A673 (cell line): ENCODE measurements around the gene KRT80. TPM values are rescaled to one million over a fixed set of nuclear protein-coding genes. Genes with fewer than 3 reads are reported as not detected.

Source experiments
- BruUV-seq: library from RNA; stranded (reverse); fragments of 400-500 nt; replicated peaks from 2 replicates; lab custom pipeline; 2021; lab: Mats Ljungman, UMichigan
- CTCF ChIA-PET: fragments of 300-600 bp; sonication (Branson Sonifier 250); formaldehyde crosslinking; loops from one replicate; lab custom pipeline; 2022; ENCODE audit warnings: antibody characterized with exemption; lab: Charles Lee
- POLR2A ChIA-PET: fragments of 300-600 bp; sonication (Branson Sonifier 250); formaldehyde crosslinking; loops from one replicate; lab custom pipeline; 2022; ENCODE audit warnings: antibody characterized with exemption; ENCODE audit not compliant: low non-redundant PET; lab: Charles Lee
- DNase-seq: peaks from one replicate; pipeline ENCODE4 v3.0.0-alpha.2; 2015; ENCODE audit warnings: low spot score
- H3K27ac ChIP-seq: fragments of 200-600 bp; sonication (generic); 2 replicates; pipeline ENCODE4 v1.5.1; 2016; ENCODE audit warnings: mixed run types, low read depth, mild to moderate bottlenecking, mixed read lengths, antibody characterized with exemption, low read length; ENCODE audit not compliant: poor library complexity, severe bottlenecking
- H3K27me3 ChIP-seq: fragments of 200-600 bp; sonication (generic); replicated peaks from 2 replicates; pipeline ENCODE4 v1.6.1; 2017; ENCODE audit warnings: mixed run types, low read depth, mild to moderate bottlenecking, mixed read lengths, antibody characterized with exemption, low read length; ENCODE audit not compliant: insufficient read depth, poor library complexity
- H3K36me3 ChIP-seq: fragments of 200-600 bp; sonication (generic); 2 replicates; pipeline ENCODE4 v1.6.1; 2016; ENCODE audit warnings: mixed run types, mild to moderate bottlenecking, mixed read lengths, antibody characterized with exemption, low read length; ENCODE audit not compliant: insufficient read depth, poor library complexity, severe bottlenecking
- H3K4me1 ChIP-seq: fragments of 200-600 bp; sonication (generic); 2 replicates; pipeline ENCODE4 v1.6.1; 2017; ENCODE audit warnings: mixed run types, mild to moderate bottlenecking, mixed read lengths, antibody characterized with exemption, low read length; ENCODE audit not compliant: insufficient read depth, poor library complexity, severe bottlenecking
- H3K4me3 ChIP-seq: fragments of 200-600 bp; sonication (generic); 2 replicates; pipeline ENCODE4 v1.5.1; 2016; ENCODE audit warnings: low read depth, mixed run types, mild to moderate bottlenecking, mixed read lengths, low read length; ENCODE audit not compliant: poor library complexity, severe bottlenecking
- H3K9me3 ChIP-seq: fragments of 200-600 bp; sonication (generic); 2 replicates; pipeline ENCODE4 v1.6.1; 2016; ENCODE audit warnings: mixed run types, low read depth, mild to moderate bottlenecking, mixed read lengths, antibody characterized with exemption, low read length; ENCODE audit not compliant: poor library complexity, severe bottlenecking
- EZH2 ChIP-seq: fragments of 200-600 bp; sonication (generic); IDR thresholded peaks from 2 replicates; pipeline ENCODE4 v1.6.1; 2017; ENCODE audit warnings: borderline replicate concordance, low read depth, mild to moderate bottlenecking, mixed read lengths, antibody characterized with exemption, low read length; ENCODE audit not compliant: poor library complexity, severe bottlenecking
- intact Hi-C: fragments of 100-400 bp; cut with micrococcal nuclease; formaldehyde crosslinking; loops from one replicate; pipeline ENCODE4 v1.10.0; 2022; ENCODE audit not compliant: unreplicated experiment
- total RNA-seq: library from RNA; stranded (reverse); gene quantifications from 2 replicates; pipeline ENCODE4 v1.2.3, GENCODE V29; 2021
- TF ChIP-seq, protein P1 (sequence below): fragments of 300-800, 200-600 bp; sonication (generic); conservative IDR thresholded peaks from 2 replicates; pipeline ENCODE4 v1.5.1; 2017; ENCODE audit warnings: low read depth, mild to moderate bottlenecking, antibody characterized with exemption, low read length, moderate library complexity, mixed read lengths

The KRT80 gene
- total RNA-seq, 1 experiment from 2014 or later: 1.0 TPM

DNA sequence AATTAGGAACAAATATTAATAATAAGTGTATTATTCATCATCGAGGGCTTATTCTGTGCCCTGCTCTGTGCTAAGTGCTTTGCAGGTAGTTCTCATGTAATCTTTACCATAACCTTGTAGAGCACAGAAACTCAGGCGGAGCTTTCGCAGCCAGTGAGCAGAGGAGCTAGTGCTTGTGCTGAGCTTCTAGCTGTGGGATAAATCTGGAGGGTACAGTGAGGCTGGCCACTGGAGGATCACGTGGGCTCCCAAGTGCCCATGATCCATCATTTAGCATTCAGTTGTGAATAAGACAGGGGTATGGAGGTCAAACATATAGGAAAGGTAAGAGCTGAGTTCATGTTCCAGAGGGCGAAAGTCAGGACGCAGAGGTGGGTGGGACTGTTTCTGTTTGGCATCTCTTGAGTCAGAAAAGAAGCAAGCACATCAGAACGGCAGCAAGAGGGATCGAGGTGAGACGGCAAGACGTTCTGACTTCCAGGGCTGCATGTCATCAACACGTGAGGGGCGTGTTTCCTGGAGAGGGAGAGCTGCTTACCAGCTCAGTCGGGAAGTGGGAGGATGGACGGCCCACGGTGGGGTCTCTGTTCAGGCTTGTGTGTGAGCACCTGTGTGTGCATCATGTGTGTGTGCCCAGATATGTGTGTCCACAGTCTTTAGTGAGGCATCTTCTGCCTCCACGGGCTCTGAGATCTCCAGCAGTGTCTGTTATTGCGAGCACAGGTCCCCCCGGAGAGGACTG lies 16.8 kb upstream of the KRT80 start:
- BruUV-seq: no TSS peak
- Histone ChIP-seq H3K36me3 (no peaks in the 10 kb centered on the region), H3K4me1 (peaks cover 5% of the 10 kb centered on the region), H3K27me3 (no peaks in the 10 kb centered on the region), H3K27ac (no peak overlapping the region), H3K9me3 (no peaks in the 10 kb centered on the region), H3K4me3 (no peak overlapping the region)
- no peak for DNase-seq
- ChIA-PET POLR2A (no interaction called here), CTCF (no interaction called here)
- intact Hi-C loops: no loop called here
- TF ChIP-seq EZH2: no peak
- TF ChIP-seq, protein P1, sequence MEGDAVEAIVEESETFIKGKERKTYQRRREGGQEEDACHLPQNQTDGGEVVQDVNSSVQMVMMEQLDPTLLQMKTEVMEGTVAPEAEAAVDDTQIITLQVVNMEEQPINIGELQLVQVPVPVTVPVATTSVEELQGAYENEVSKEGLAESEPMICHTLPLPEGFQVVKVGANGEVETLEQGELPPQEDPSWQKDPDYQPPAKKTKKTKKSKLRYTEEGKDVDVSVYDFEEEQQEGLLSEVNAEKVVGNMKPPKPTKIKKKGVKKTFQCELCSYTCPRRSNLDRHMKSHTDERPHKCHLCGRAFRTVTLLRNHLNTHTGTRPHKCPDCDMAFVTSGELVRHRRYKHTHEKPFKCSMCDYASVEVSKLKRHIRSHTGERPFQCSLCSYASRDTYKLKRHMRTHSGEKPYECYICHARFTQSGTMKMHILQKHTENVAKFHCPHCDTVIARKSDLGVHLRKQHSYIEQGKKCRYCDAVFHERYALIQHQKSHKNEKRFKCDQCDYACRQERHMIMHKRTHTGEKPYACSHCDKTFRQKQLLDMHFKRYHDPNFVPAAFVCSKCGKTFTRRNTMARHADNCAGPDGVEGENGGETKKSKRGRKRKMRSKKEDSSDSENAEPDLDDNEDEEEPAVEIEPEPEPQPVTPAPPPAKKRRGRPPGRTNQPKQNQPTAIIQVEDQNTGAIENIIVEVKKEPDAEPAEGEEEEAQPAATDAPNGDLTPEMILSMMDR: no peak

DNA sequence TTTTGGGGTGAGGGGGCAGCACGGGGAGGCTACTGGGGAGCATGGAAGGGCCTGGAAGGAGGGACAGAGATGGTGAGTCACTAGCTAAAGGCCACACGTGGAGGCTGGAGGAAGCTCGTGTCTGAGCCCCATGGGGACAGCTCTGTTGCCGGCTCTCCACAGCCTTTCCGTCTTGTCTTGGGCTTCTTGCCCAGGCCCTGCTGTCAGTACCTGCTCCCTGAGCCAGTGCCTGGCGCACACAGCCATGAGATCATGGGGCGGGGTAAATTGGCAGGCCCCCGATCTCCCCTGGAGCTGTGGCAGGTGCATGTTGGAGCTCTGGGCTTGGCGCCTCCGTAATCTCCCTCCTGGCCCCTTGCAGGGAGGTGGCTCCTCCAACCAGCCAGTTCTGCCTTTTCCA lies 16.1 kb upstream of the KRT80 start:
- ChIA-PET CTCF (no interaction called here), POLR2A (no interaction called here)
- no peaks in the 10 kb centered on the region for H3K27me3 ChIP-seq
- H3K4me1 ChIP-seq: peaks cover 12% of the 10 kb centered on the region
- no peaks in the 10 kb centered on the region for H3K9me3 ChIP-seq
- peak; percentile 24 for DNase-seq
- H3K4me3 ChIP-seq: no peak overlapping the region
- TF ChIP-seq EZH2: no peak
- TF ChIP-seq, protein P1: no peak
- no peak overlapping the region for H3K27ac ChIP-seq
- intact Hi-C loops: no loop called here
- no peaks in the 10 kb centered on the region for H3K36me3 ChIP-seq
- BruUV-seq: no TSS peak

DNA sequence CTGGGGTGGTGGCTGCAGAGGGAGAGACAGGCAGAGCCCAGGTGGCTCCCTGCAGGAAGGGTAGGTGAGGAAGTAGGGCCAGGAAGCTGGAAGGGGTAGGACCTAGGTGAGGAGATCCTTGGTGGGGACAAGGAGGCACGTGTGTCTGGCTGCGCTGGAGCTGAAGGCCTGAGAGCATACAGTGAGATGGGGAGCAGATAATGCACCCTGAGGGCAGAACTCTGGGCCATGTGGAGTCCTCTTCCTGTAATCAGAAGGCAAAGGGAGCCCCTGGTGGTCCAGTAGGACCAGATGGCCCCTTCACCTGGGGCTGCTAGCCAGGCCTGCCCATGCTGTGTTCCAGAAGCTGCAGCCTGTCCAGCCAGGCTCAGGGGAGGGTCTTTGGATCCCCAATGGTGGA lies 15.3 kb upstream of the KRT80 start:
- no peaks in the 10 kb centered on the region for H3K36me3 ChIP-seq
- no peaks in the 10 kb centered on the region for H3K9me3 ChIP-seq
- no peaks in the 10 kb centered on the region for H3K27me3 ChIP-seq
- ChIA-PET CTCF (no interaction called here), POLR2A (no interaction called here)
- H3K4me3 ChIP-seq: no peak overlapping the region
- peaks cover 20% of the 10 kb centered on the region for H3K4me1 ChIP-seq
- H3K27ac ChIP-seq: no peak overlapping the region
- TF ChIP-seq, protein P1: no peak
- TF ChIP-seq EZH2: no peak
- intact Hi-C loops: no loop called here
- no peak for DNase-seq
- no TSS peak for BruUV-seq
